Gastroesophageal sphincter (tissue), 3 donors: Measurements from ENCODE around the gene SLC17A9.

ENCODE experiments used
- CTCF ChIP-seq, 4 experiments: fragments of 200-600 bp in 2 of 4; fragments of 450-650 bp in 2 of 4; sonication (generic) in 1 of 4; IDR thresholded peaks; one replicate each; pipeline ENCODE4 v1.5.1; 2017 to 2019; ENCODE audit warnings: antibody characterized with exemption in 4 of 4, mild to moderate bottlenecking in 2 of 4, moderate library complexity in 2 of 4
- POLR2A ChIP-seq, 2 donors: fragments of 450-650 bp; IDR thresholded peaks; one replicate each; pipeline ENCODE4 v1.6.1; 2017; ENCODE audit warnings: antibody characterized with exemption in 2 of 2, mild to moderate bottlenecking in 2 of 2, moderate library complexity in 1 of 2

- no peak for TF ChIP-seq CTCF (IDR thresholded peaks at IDR 0.05)
- TF ChIP-seq POLR2A (IDR thresholded peaks at IDR 0.05): no peak
These were observed 4.9 kb downstream of the SLC17A9 start for GRCh38 chr20:62957136-62958117.
